HepG2 (cell line): ENCODE results near the gene BCAS1.

ENCODE experiments used
- EZH2 ChIP-seq: conservative IDR thresholded peaks from 2 replicates; pipeline ENCODE4 v1.6.1; 2012; ENCODE audit warnings: mild to moderate bottlenecking, low read depth, low read length, moderate library complexity
- NFE2 ChIP-seq: sonication (generic); formaldehyde crosslinking; IDR thresholded peaks from 2 replicates; pipeline ENCODE4 v1.4.0; 2020; ENCODE audit warnings: missing genetic modification reagents
- NONO ChIP-seq, 2 experiments: fragments of 450-650 bp in 1 of 2; sonication (generic) in 1 of 2; formaldehyde crosslinking in 1 of 2; IDR thresholded peaks in 1 of 2; conservative IDR thresholded peaks in 1 of 2; 2 replicates each; pipeline versions ENCODE4 v1.6.1 to v1.8.0; 2017 to 2022; ENCODE audit warnings: mild to moderate bottlenecking in 1 of 2, missing genetic modification reagents in 1 of 2, moderate library complexity in 1 of 2

DNA sequence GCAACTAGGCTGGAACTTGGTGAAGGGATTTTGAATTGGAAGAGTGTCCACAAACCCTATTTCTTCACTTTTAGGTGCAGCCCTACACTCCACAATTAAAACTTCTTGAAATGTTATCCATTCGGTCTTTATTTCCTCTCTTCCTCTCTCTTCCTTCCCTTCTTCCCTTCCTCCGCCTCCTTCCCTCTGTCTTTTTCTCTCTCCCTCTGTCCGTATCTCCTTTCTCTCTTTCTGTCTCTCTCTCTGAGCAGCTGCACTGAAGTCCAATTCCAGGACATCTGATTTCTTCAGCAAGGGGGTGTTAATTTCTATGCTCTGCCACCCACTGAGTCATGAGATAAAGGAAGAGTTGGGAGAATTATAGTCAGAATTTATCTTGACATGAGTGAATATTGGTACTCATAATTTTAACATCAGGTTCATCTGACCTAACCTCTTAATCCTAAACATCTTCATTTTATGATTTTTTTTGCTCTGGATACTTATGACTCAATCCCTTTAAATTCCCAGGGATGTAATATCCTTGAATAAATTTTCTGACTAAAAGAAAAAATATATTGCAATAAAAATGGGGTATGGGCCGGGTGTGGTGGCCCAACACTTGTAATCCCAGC is 84.2 kb downstream of the BCAS1 start:
- no peak for TF ChIP-seq EZH2
- TF ChIP-seq NFE2 (CRISPR knock-in tag), result no peak
- no peak for TF ChIP-seq NONO (IDR thresholded peaks at IDR 0.05)
- TF ChIP-seq NONO (CRISPR knock-in tag; conservative IDR thresholded peaks at IDR 0.05), result no peak
